Measurements from ENCODE around the gene TMEM116.

- TF ChIP-seq CTCF (IDR thresholded peaks at IDR 0.05) (no peak), POLR2A (IDR thresholded peaks at IDR 0.05) (no peak)
Measured at GRCh38 chr12:111984820-111985219, 28.1 kb downstream of the TMEM116 start.

Measured in heart left ventricle (tissue), 13 donors.